PFSK-1 (cell line): ENCODE data around the gene SLC25A42.

Experiments used
- SIN3A ChIP-seq: IDR thresholded peaks from 2 replicates; pipeline ENCODE4 v1.6.1; 2012; ENCODE audit warnings: mild to moderate bottlenecking, low read length, moderate library complexity, borderline replicate concordance; ENCODE audit not compliant: insufficient read depth
- TAF1 ChIP-seq: IDR thresholded peaks from 2 replicates; pipeline ENCODE4 v1.6.1; 2012; ENCODE audit warnings: low read length, control low read depth, borderline replicate concordance; ENCODE audit not compliant: insufficient read depth
- TF ChIP-seq, protein P1 (sequence below), 2 experiments: IDR thresholded peaks; 2 replicates each; pipeline versions ENCODE4 v1.6.1 to v1.8.0; 2011 to 2012; ENCODE audit warnings: low read depth in 2 of 2, low read length in 2 of 2, control low read depth in 1 of 2, inconsistent platforms in 1 of 2, mild to moderate bottlenecking in 1 of 2, moderate library complexity in 1 of 2; ENCODE audit not compliant: insufficient read depth in 1 of 2

DNA sequence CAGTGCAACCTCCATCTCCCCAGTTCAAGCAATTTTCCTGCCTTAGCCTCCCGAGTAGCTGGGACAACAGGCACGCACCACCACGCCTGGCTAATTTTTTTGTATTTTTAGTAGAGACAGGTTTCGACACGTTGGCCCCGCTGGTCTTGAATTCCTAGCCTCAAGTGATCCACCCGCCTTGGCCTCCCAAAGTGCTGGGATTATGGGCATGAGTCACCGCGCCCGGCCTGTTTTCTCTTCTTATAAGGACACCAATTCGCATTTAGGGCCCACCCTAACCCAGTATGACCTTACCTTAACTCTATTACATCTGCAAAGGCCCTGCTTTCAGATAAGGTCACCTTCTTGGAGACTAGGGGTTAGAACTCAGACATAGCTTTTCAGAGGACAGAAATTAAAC is 39.4 kb downstream of the SLC25A42 start:
- TF ChIP-seq TAF1 (no peak), SIN3A (no peak)
- TF ChIP-seq, protein P1, sequence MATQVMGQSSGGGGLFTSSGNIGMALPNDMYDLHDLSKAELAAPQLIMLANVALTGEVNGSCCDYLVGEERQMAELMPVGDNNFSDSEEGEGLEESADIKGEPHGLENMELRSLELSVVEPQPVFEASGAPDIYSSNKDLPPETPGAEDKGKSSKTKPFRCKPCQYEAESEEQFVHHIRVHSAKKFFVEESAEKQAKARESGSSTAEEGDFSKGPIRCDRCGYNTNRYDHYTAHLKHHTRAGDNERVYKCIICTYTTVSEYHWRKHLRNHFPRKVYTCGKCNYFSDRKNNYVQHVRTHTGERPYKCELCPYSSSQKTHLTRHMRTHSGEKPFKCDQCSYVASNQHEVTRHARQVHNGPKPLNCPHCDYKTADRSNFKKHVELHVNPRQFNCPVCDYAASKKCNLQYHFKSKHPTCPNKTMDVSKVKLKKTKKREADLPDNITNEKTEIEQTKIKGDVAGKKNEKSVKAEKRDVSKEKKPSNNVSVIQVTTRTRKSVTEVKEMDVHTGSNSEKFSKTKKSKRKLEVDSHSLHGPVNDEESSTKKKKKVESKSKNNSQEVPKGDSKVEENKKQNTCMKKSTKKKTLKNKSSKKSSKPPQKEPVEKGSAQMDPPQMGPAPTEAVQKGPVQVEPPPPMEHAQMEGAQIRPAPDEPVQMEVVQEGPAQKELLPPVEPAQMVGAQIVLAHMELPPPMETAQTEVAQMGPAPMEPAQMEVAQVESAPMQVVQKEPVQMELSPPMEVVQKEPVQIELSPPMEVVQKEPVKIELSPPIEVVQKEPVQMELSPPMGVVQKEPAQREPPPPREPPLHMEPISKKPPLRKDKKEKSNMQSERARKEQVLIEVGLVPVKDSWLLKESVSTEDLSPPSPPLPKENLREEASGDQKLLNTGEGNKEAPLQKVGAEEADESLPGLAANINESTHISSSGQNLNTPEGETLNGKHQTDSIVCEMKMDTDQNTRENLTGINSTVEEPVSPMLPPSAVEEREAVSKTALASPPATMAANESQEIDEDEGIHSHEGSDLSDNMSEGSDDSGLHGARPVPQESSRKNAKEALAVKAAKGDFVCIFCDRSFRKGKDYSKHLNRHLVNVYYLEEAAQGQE (IDR thresholded peaks at IDR 0.05; ENCODE audit: insufficient read depth in 1 of 2, low read depth in 2 of 2, low read length in 2 of 2) = no peak
